HG03571 (cell line): ENCODE data around the gene SLC25A26.

Experiments used
- ATAC-seq: cut with Tn5 transposase; IDR thresholded peaks from one replicate; pipeline ENCODE4 v1.9.1; 2021; ENCODE audit not compliant: unreplicated experiment

SLC25A26 gene

GRCh38 chr3:66220602-66221377 is at the start of gene SLC25A26:
SLC25A26 (plus strand) TSS chr3:66221001; CDS start chr3:66221095, 94 bp downstream.
- ATAC-seq = peak; percentile 99

GRCh38 chr3:66172394-66172793 is 48.4 kb upstream of the SLC25A26 start:
- no peak for ATAC-seq

- ATAC-seq = no peak
Measured at GRCh38 chr3:66177026-66177425, 43.8 kb upstream of the SLC25A26 start.

GRCh38 chr3:66178206-66178605 is 42.6 kb upstream of the SLC25A26 start:
- ATAC-seq = no peak

GRCh38 chr3:66179793-66180192 is 41.0 kb upstream of the SLC25A26 start:
- no peak for ATAC-seq

GRCh38 chr3:66181764-66182163 is 39.0 kb upstream of the SLC25A26 start:
- ATAC-seq = no peak

GRCh38 chr3:66182246-66182645 is 38.6 kb upstream of the SLC25A26 start:
- ATAC-seq = no peak

- ATAC-seq = no peak
Measured at GRCh38 chr3:66186545-66186944, 34.3 kb upstream of the SLC25A26 start.

- ATAC-seq = no peak
Measured at GRCh38 chr3:66195347-66195783, 25.4 kb upstream of the SLC25A26 start.

GRCh38 chr3:66196633-66197032 is 24.2 kb upstream of the SLC25A26 start:
- no peak for ATAC-seq

- ATAC-seq = no peak
Measured at GRCh38 chr3:66198437-66199088, 22.2 kb upstream of the SLC25A26 start.

GRCh38 chr3:66199089-66199473 is 21.7 kb upstream of the SLC25A26 start:
- no peak for ATAC-seq

GRCh38 chr3:66200147-66200546 is 20.7 kb upstream of the SLC25A26 start:
- no peak for ATAC-seq

GRCh38 chr3:66200786-66201185 is 20.0 kb upstream of the SLC25A26 start:
- ATAC-seq = no peak

GRCh38 chr3:66203275-66203674 is 17.5 kb upstream of the SLC25A26 start:
- no peak for ATAC-seq

- no peak for ATAC-seq
Measured at GRCh38 chr3:66206806-66207205, 14.0 kb upstream of the SLC25A26 start.

- no peak for ATAC-seq
Measured at GRCh38 chr3:66208189-66208588, 12.6 kb upstream of the SLC25A26 start.

GRCh38 chr3:66210687-66211295 is 10.0 kb upstream of the SLC25A26 start:
- no peak for ATAC-seq

GRCh38 chr3:66211779-66212178 is 9.0 kb upstream of the SLC25A26 start:
- no peak for ATAC-seq

GRCh38 chr3:66215106-66215505 is 5.7 kb upstream of the SLC25A26 start:
- no peak for ATAC-seq

- no peak for ATAC-seq
Measured at GRCh38 chr3:66220066-66220465, 735 bp upstream of the SLC25A26 start.

GRCh38 chr3:66224220-66224619 is 3.4 kb downstream of the SLC25A26 start:
- no peak for ATAC-seq
